Breast epithelium (tissue), 3 donors: ENCODE data around the gene RAB32.

Experiments used
- POLR2A ChIP-seq: fragments of 450-650 bp; IDR thresholded peaks from one replicate; pipeline ENCODE4 v1.6.1; 2016; ENCODE audit warnings: antibody characterized with exemption, mild to moderate bottlenecking, moderate library complexity
- POLR2AphosphoS5 ChIP-seq, 3 donors: sonication (generic); formaldehyde crosslinking; IDR thresholded peaks; one replicate each; pipeline ENCODE4 v1.6.1; 2017; ENCODE audit warnings: antibody characterized with exemption in 3 of 3
- TF ChIP-seq, protein P1 (sequence below), 3 donors: fragments of 450-650 bp; IDR thresholded peaks; one replicate each; pipeline ENCODE4 v1.5.1; 2016 to 2017; ENCODE audit warnings: antibody characterized with exemption in 3 of 3, mild to moderate bottlenecking in 3 of 3, moderate library complexity in 3 of 3

DNA sequence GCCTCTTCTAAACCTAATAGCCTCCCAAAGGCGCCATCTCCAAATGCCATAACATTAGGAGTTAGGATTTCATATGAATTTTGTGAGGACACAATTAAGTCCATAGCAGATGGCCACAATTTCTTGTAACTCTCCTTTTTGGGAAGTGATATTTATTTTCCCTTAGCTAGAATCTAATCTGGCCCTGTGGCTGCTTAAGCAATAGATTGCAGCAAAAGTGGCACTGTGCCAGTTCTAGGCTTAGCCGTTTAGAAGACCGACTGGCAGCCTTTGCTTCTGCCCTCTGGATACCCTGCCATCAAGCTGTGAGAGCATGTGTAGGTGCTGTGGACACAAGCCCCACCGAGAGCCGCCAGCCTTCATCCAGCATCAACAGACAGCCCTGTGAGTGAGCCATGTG is 39.2 kb downstream of the RAB32 start:
- TF ChIP-seq POLR2AphosphoS5 (IDR thresholded peaks at IDR 0.05) (no peak), POLR2A (no peak)
- TF ChIP-seq, protein P1, sequence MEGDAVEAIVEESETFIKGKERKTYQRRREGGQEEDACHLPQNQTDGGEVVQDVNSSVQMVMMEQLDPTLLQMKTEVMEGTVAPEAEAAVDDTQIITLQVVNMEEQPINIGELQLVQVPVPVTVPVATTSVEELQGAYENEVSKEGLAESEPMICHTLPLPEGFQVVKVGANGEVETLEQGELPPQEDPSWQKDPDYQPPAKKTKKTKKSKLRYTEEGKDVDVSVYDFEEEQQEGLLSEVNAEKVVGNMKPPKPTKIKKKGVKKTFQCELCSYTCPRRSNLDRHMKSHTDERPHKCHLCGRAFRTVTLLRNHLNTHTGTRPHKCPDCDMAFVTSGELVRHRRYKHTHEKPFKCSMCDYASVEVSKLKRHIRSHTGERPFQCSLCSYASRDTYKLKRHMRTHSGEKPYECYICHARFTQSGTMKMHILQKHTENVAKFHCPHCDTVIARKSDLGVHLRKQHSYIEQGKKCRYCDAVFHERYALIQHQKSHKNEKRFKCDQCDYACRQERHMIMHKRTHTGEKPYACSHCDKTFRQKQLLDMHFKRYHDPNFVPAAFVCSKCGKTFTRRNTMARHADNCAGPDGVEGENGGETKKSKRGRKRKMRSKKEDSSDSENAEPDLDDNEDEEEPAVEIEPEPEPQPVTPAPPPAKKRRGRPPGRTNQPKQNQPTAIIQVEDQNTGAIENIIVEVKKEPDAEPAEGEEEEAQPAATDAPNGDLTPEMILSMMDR (IDR thresholded peaks at IDR 0.05): no peak
